ENCODE data around the gene TSBP1.

DNA sequence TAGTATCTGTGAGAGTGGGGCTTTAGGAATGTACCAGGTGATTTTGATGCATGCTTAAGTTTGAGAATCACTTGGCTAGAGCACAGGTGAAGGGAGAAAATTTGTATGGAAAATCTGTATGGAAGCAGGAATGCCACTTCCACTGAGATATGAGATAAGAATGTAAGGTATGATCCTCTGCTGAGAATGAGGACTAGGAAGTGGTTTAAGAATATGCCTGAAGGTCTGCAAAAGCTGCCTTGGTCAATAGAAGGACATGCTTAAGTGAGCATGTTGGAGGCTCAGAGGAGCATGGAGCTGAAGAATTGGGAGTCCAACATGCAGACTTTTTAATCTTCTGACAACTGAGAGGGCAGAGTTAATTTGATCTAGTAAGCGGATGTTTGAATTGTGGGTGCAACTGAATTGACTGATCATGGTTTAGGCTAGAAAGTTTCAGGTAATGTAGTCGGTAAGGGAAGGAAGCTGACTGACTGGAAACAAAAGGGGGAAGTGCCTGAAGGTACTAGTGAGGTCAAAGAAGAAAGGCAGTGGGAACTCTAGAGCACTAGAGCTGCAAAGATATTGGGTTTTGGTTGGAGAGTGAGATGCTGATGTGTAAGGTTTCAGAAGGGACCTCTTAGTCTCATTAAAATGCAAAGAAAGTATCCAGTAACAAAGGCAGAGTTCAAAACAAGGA, 119.2 kb downstream of the TSBP1 start:
- TF ChIP-seq, protein P1, sequence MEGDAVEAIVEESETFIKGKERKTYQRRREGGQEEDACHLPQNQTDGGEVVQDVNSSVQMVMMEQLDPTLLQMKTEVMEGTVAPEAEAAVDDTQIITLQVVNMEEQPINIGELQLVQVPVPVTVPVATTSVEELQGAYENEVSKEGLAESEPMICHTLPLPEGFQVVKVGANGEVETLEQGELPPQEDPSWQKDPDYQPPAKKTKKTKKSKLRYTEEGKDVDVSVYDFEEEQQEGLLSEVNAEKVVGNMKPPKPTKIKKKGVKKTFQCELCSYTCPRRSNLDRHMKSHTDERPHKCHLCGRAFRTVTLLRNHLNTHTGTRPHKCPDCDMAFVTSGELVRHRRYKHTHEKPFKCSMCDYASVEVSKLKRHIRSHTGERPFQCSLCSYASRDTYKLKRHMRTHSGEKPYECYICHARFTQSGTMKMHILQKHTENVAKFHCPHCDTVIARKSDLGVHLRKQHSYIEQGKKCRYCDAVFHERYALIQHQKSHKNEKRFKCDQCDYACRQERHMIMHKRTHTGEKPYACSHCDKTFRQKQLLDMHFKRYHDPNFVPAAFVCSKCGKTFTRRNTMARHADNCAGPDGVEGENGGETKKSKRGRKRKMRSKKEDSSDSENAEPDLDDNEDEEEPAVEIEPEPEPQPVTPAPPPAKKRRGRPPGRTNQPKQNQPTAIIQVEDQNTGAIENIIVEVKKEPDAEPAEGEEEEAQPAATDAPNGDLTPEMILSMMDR (IDR thresholded peaks at IDR 0.05): no peak
- TF ChIP-seq POLR2A (IDR thresholded peaks at IDR 0.05): no peak
